Stimulated activated CD8-positive, alpha-beta memory T cell treated with anti-CD3 and anti-CD28 coated beads, Interleukin-7, amount 100 ng/mL, for 24 hours (primary cell): Measurements from ENCODE around the gene ZNF660.

ENCODE experiments used
- DNase-seq: peaks from one replicate; pipeline ENCODE4 v3.0.0-alpha.2; 2020; ENCODE audit warnings: low read depth

ZNF660 gene

DNA sequence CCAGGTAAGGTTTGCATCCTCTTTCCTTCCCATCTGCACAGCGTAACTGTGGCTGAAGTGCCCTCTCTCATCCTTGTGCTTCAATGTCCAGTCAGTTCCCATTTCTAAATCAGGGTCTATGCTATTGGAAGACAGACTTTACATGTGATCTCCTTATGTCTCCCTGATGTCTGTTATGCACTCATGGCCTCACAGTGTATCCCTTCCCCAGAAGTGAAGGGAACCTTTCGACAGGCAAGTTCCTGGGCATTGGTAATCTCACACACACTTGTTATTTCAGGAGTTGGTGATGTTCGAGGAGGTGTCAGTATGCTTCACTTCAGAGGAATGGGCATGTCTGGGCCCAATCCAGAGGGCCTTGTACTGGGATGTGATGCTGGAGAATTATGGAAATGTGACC lies 47.4 kb downstream of the ZNF660 start:
- no peak for DNase-seq

DNA sequence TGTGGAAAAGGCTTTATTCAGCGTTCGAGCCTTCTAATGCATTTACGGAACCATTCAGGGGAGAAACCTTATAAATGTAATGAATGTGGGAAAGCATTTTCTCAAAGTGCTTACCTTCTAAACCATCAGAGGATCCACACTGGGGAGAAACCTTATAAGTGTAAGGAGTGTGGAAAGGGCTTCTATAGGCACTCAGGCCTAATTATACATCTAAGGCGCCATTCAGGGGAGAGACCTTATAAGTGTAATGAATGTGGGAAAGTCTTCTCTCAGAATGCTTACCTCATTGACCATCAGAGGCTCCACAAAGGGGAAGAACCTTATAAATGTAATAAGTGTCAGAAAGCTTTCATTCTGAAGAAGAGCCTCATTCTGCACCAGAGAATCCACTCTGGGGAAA lies 57.6 kb downstream of the ZNF660 start:
- DNase-seq = no peak

DNA sequence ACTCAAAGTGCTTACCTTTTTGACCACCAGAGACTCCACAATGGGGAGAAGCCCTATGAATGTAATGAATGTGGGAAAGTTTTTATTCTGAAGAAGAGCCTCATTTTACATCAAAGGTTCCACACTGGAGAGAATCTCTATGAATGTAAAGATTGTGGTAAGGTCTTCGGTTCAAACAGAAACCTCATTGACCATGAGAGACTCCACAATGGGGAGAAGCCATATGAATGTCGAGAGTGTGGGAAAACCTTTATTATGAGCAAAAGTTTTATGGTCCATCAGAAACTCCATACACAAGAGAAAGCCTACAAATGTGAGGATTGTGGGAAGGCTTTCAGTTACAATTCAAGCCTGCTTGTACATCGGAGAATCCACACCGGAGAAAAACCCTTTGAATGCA lies 58.3 kb downstream of the ZNF660 start:
- no peak for DNase-seq

DNA sequence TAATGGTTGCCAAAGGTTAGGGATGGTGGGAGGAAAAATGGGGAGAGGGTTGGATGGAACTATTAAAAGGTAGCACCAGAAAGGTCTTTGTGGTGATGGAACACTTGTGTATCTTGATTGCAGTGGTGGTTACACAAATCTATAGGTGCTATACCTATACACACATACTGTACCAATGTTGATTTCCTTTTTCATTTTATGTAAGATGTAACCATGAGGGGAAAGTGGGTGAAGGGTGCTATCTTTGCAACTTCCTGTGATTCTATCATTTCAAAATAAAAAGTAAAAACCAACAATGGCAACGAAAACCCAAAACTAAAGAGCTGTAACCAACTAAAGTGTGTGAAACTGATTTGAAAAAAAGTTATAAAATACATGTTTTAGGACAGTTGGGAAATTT lies 63.0 kb downstream of the ZNF660 start:
- no peak for DNase-seq

DNA sequence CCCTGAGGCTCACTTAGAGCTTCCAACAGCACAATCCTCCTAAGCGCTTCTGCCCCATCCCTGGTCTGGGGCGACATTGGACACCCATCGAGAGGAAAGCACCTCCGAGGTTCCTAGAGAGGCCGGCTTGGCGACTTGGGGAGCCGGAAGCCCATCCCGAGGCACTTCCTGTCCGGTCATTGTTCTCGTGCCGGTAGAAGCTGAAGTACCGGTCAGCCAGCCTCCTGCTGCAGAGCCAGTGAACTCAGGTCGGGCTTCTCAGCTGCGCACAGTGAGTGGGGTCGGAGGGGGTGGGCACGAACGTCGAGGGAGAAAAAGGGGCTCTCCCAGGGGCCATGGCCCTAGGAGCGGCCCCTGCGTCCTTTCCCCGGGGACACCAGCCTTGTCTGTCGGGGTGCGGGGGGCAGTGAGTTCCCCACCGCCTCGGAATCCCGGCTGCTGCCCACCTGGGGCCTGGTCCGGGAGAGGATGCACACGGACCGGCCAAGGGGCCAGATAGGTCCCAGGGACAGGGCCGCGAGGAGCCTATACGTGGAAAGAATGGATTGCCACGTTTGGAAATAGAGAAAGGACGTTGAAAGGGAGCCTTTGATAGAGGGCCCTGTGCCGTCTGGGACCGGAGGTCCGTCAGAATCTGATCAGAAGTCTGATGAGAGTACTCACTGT lies 63.9 kb downstream of the ZNF660 start, which contains the start of gene ZNF35:
TSS of gene ZNF35 (plus strand) at position 169 of the 666 bp plus-strand sequence. CDS start 2,336 bp downstream, outside the sequence.
- peak; percentile 15 for DNase-seq
